Activated CD8-positive, alpha-beta T cell treated with anti-CD3 and anti-CD28 coated beads for 36 hours (primary cell): ENCODE results near the gene CYP27B1. TPM values are rescaled to one million over a fixed set of nuclear protein-coding genes. Genes with fewer than 3 reads are reported as not detected.

Source experiments
- ATAC-seq: fragments of 200-7000 bp; cut with Tn5 transposase; one replicate; pipeline ENCODE4 v1.10.0; 2021; ENCODE audit warnings: mild to moderate bottlenecking, moderate library complexity
- CTCF ChIA-PET: fragments of 350-600 bp; sonication (Branson Sonifier 250); formaldehyde crosslinking; loops from one replicate; lab custom pipeline; 2021; ENCODE audit warnings: antibody characterized with exemption; lab: Charles Lee
- POLR2A ChIA-PET: fragments of 350-600 bp; sonication (Branson Sonifier 250); formaldehyde crosslinking; loops from one replicate; lab custom pipeline; 2021; ENCODE audit warnings: antibody characterized with exemption; lab: Charles Lee
- DNase-seq: peaks from one replicate; pipeline ENCODE4 v3.0.0-alpha.2; 2020
- H3K27ac Mint-ChIP-seq: one replicate; pipeline ENCODE4 v1.8.0; 2021; ENCODE audit warnings: mild to moderate bottlenecking, mixed read lengths
- H3K27me3 Mint-ChIP-seq: one replicate; pipeline ENCODE4 v1.8.0; 2021; ENCODE audit warnings: mixed read lengths
- H3K36me3 Mint-ChIP-seq: one replicate; pipeline ENCODE4 v1.8.0; 2021; ENCODE audit warnings: low read depth, mixed read lengths
- H3K4me1 Mint-ChIP-seq: one replicate; pipeline ENCODE4 v1.8.0; 2021; ENCODE audit warnings: low read depth, mixed read lengths
- H3K4me3 Mint-ChIP-seq: one replicate; pipeline ENCODE4 v1.8.0; 2021; ENCODE audit warnings: mild to moderate bottlenecking, moderate library complexity, mixed read lengths
- H3K9me3 Mint-ChIP-seq: one replicate; pipeline ENCODE4 v1.8.0; 2021; ENCODE audit warnings: mixed read lengths
- intact Hi-C: fragments of 100-400 bp; cut with micrococcal nuclease; formaldehyde crosslinking; loops from one replicate; pipeline ENCODE4 v1.10.0; 2022
- total RNA-seq, 2 experiments: library from RNA; stranded (reverse); gene quantifications; one replicate each; pipeline ENCODE4 v1.2.3, GENCODE V29; 2021
- TF ChIP-seq, protein P1 (sequence below): fragments of 200-600 bp; IDR thresholded peaks from one replicate; pipeline ENCODE4 v1.8.0; 2022; ENCODE audit warnings: antibody characterized with exemption, mild to moderate bottlenecking

CYP27B1 gene, protein sequence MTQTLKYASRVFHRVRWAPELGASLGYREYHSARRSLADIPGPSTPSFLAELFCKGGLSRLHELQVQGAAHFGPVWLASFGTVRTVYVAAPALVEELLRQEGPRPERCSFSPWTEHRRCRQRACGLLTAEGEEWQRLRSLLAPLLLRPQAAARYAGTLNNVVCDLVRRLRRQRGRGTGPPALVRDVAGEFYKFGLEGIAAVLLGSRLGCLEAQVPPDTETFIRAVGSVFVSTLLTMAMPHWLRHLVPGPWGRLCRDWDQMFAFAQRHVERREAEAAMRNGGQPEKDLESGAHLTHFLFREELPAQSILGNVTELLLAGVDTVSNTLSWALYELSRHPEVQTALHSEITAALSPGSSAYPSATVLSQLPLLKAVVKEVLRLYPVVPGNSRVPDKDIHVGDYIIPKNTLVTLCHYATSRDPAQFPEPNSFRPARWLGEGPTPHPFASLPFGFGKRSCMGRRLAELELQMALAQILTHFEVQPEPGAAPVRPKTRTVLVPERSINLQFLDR
- 1 to 10 TPM; 7.6 to 7.9 TPM for total RNA-seq

DNA sequence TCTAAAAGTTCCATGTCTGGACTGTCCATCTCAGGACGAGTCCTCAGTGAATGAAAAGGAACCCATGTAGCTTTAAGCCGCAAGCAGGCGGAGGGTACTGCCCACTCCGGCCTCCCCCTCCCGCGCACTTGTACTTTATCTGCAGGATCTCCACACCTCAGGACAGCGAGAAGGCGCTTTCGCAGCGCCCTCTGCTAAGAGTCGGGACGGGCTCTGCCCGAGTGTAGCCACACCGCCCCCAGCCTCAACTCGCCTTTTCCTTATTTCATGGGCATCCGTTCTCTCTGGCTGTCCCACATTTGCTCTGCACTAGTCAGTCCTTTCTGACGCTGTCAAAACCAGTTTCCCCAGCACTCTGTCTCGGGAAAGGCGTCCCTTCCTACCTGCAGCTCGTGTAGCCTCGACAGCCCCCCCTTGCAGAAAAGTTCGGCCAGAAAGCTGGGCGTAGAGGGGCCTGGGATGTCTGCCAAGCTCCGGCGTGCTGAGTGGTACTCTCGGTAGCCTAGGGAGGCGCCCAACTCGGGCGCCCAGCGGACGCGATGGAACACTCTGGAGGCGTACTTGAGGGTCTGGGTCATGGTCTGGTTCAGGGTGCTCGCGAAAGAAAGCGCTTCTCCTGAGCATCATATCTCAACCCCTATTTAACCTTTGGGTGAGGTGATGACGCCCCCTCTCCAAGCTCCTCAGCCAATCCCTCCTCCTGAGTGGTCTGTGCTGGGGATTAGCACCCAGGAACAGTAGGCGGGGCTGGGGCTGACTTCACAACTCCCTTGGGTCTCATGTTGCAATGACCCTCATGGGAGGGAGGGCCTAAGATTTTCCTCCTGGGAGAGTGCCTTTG is at the start of gene CYP27B1:
Gene CYP27B1, minus strand, starts transcription at position 615 of the 841 bp plus-strand sequence. Its CDS starts 37 bp downstream, at position 578.
- POLR2A ChIA-PET, result interaction anchor here (0.8 to 2.2 kb wide), 10 partner anchors 10 to 80 kb away, joined by 3 to 7 read pairs (median 4); partner anchors contain the start of genes CDK4, CTDSP2, TSFM and TSPAN31
- DNase-seq, result peak; percentile 40
- Mint-ChIP-seq H3K36me3 (peaks cover 49% of the 10 kb centered on the region), H3K27ac (no peak within 1 kb of the TSS), H3K9me3 (no peaks in the 10 kb centered on the region), H3K4me1 (peaks cover 39% of the 10 kb centered on the region), H3K27me3 (peaks cover 6% of the 10 kb centered on the region), H3K4me3 (peak within 1 kb of the TSS; percentile 80)
- CTCF ChIA-PET, result interaction anchor here (1.3 to 10.4 kb wide), 4 partner anchors 10 to 138 kb away, joined by 3 to 122 read pairs (median 42); partner anchors contain the start of genes EEF1AKMT3, MARCHF9, METTL1 and TSFM
- intact Hi-C loops, result no loop called here
- ATAC-seq, result peak; percentile 7
- TF ChIP-seq, protein P1, sequence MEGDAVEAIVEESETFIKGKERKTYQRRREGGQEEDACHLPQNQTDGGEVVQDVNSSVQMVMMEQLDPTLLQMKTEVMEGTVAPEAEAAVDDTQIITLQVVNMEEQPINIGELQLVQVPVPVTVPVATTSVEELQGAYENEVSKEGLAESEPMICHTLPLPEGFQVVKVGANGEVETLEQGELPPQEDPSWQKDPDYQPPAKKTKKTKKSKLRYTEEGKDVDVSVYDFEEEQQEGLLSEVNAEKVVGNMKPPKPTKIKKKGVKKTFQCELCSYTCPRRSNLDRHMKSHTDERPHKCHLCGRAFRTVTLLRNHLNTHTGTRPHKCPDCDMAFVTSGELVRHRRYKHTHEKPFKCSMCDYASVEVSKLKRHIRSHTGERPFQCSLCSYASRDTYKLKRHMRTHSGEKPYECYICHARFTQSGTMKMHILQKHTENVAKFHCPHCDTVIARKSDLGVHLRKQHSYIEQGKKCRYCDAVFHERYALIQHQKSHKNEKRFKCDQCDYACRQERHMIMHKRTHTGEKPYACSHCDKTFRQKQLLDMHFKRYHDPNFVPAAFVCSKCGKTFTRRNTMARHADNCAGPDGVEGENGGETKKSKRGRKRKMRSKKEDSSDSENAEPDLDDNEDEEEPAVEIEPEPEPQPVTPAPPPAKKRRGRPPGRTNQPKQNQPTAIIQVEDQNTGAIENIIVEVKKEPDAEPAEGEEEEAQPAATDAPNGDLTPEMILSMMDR, result no peak

- intact Hi-C loops, result no loop called here
- DNase-seq (no peak), ATAC-seq (no peak)
- TF ChIP-seq, protein P1, result no peak
- H3K4me1 Mint-ChIP-seq, result no peaks in the 10 kb centered on the region
- no peaks in the 10 kb centered on the region for H3K9me3 Mint-ChIP-seq
- no peaks in the 10 kb centered on the region for H3K36me3 Mint-ChIP-seq
- H3K4me3 Mint-ChIP-seq, result no peak overlapping the region
- ChIA-PET POLR2A (interaction anchor here (0.9 to 1.6 kb wide), 2 partner anchors 17 to 33 kb away, joined by 3 to 6 read pairs; partner anchors contain the start of gene TSFM), CTCF (interaction anchor here (1.0 to 6.2 kb wide), 7 partner anchors 9 to 88 kb away, joined by 3 to 52 read pairs (median 4); partner anchors contain the start of gene TSFM)
- no peaks in the 10 kb centered on the region for H3K27me3 Mint-ChIP-seq
- no peak overlapping the region for H3K27ac Mint-ChIP-seq
These were observed 49.4 kb upstream of the CYP27B1 start for GRCh38 chr12:57816001-57816854.

DNA sequence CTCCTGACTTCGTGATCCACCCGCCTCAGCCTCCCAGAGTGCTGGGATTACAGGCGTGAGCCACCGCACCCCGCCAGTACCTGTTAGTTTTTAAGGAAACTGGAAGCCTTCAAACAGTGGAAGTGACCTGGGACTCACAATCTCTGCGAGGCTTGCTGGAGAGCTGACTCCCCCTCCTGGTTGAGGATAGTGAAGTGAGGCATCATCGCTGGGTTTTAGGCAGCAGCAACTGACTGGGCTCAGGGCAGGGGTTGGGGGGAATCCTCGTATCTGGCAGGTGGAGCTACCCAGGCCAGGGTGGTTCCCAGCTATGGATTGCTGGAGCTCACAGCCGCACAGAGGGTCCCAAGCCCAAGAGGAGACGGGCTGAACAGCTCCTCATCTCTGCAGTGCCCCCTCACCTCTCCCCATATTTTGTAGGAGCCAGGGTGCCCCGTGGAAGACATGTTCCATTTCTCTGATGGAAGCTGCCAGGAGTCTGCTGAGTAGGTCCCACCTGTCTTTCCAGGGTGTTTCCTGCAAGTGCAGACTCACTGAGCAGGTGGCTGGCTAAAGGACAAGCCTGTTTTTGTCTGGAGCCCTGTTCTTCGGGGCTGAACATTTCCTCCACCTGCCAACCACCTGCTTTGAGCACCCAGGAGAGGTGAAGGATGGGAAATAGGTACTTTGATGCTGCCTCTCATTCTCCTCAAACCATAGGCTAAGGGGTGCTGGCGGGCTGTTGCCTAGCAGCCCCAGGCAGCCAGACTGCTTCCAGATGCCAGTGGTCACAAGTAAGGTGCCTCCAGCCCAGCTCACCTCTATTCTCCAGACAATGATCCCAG is 48.5 kb upstream of the CYP27B1 start:
- Mint-ChIP-seq H3K27ac (no peak overlapping the region), H3K9me3 (no peaks in the 10 kb centered on the region), H3K4me1 (no peaks in the 10 kb centered on the region), H3K36me3 (no peaks in the 10 kb centered on the region), H3K4me3 (no peak overlapping the region), H3K27me3 (no peaks in the 10 kb centered on the region)
- DNase-seq (no peak), ATAC-seq (no peak)
- CTCF ChIA-PET, result interaction anchor here (0.8 to 6.2 kb wide), 5 partner anchors 14 to 89 kb away, joined by 3 to 52 read pairs (median 3); no protein-coding TSS in a partner anchor
- POLR2A ChIA-PET, result no interaction called here
- TF ChIP-seq, protein P1, result no peak
- intact Hi-C loops, result no loop called here
